Esophagus muscularis mucosa (tissue), 3 donors: Measurements from ENCODE around the gene GLT1D1.

Experiments used
- POLR2AphosphoS5 ChIP-seq, 2 donors: sonication (generic); formaldehyde crosslinking; IDR thresholded peaks; one replicate each; pipeline ENCODE4 v1.6.1; 2017; ENCODE audit warnings: antibody characterized with exemption in 2 of 2
- TF ChIP-seq, protein P1 (sequence below), 3 experiments: fragments of 200-600 bp in 2 of 3; fragments of 450-650 bp in 1 of 3; sonication (generic) in 2 of 3; IDR thresholded peaks; one replicate each; pipeline ENCODE4 v1.5.1; 2017 to 2019; ENCODE audit warnings: antibody characterized with exemption in 3 of 3, mild to moderate bottlenecking in 2 of 3, moderate library complexity in 1 of 3

DNA sequence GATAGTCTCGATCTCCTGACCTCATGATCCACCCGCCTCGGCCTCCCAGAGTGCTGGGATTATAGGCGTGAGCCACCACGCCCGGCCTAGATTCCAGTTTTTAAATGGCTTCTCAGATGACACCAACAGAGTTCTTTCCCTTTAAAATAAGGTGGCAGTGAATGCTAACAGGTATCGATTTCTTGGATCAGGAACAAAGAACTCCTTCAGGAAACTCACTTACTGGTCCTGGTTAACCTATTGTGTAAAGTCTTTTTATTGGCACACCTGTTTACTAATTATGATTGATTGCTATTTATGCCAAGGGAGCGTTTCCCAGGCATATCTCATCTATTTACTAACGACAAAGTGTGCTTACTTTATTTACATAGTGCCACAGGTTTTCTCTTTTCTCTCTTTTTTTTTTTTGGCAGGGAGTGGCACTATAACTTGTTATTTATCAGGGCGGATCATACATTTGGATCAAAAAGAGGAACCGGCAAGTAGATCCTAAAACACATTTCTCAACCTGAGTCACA is 89.7 kb downstream of the GLT1D1 start:
- TF ChIP-seq, protein P1, sequence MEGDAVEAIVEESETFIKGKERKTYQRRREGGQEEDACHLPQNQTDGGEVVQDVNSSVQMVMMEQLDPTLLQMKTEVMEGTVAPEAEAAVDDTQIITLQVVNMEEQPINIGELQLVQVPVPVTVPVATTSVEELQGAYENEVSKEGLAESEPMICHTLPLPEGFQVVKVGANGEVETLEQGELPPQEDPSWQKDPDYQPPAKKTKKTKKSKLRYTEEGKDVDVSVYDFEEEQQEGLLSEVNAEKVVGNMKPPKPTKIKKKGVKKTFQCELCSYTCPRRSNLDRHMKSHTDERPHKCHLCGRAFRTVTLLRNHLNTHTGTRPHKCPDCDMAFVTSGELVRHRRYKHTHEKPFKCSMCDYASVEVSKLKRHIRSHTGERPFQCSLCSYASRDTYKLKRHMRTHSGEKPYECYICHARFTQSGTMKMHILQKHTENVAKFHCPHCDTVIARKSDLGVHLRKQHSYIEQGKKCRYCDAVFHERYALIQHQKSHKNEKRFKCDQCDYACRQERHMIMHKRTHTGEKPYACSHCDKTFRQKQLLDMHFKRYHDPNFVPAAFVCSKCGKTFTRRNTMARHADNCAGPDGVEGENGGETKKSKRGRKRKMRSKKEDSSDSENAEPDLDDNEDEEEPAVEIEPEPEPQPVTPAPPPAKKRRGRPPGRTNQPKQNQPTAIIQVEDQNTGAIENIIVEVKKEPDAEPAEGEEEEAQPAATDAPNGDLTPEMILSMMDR (IDR thresholded peaks at IDR 0.05) = no peak
- no peak for TF ChIP-seq POLR2AphosphoS5 (IDR thresholded peaks at IDR 0.05)
